Colon (tissue), 2 donors: ENCODE results near the gene TC2N.
"Not testable (repeated sequence)": the region's sequence is repeated elsewhere in the genome, so short reads cannot be mapped to it uniquely, and the experiment has no call there.

Experiments used
- FAIRE-seq: peaks from 2 replicates; lab custom pipeline; 2012; peaks lifted over from hg19 to GRCh38; lab: Jason Lieb, UNC
- donor health status: control.
- donor health status: control.

TC2N gene

DNA sequence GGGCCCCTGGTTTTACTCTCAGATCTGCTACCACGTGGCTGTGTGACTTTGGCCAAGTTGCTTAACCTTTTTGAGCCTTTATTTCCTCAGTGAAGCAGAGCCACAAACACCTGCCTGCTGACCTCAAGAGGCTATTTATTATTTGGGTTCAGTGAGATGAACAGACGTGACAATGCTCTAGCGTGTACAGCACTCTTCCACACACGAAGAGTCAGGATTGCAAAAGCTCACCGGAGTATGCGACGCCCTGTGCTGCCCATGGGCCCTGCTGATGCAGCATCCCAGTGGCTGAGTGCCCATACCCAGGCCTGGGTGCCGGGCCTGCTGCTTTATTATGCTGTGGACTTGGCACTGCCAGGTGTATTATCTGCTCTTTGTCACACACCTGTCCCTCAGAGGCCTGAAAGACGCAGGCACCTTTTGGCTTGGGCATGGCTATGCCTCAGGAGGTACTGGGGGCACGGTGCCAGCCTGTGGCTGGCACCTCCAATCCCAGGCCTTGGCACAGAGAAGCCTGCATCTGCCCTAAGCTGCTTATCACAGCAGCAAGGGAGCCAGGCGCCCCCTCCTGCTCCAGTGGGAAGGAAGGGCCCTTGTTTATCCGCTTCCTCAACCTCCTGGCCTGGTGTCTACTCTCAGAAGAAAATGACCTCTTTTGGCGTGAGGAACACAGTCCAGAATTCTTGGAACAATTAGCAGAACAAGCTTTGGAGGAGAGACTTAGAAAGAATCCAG lies 22.3 kb upstream of the TC2N start:
- FAIRE-seq: no peak

DNA sequence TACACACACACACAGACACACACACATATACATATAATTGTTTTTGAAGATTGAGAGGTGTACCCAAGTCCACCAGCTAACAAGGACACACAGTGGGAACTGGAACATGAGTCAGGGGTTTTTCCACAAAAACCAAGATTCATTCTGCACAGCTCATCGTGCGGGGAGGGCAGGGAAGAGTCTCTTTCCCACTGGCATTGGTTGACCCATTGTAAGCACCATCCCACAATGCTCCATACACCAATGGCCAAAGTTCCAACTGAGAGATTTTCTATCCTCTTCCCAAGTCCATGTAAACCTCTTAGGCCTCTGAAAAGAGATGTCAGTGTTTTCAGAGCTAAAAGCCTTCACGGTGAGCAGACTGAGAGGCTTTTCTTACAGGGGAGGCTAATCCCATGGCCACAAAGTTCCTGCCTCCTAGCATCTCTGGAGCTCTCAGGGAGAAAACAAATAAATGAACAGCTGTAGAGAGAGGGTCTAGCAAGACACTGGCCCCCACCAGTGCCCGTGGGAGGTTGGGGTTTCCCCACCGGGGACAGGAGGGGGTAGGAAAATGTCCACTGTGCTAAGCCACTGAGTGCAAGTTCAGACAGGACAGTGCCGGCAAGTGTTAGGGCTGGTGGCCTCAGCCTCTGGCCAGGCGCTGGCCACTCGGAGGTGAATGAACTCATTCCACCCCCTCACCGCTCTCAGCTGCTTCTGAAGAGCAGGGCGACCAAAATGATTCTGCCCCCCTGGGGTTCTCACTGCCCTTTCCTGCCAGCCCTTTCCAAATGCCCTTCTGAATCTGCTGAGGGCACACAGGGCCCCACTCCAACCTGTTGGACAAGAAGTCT lies 21.5 kb upstream of the TC2N start:
- FAIRE-seq: no peak

DNA sequence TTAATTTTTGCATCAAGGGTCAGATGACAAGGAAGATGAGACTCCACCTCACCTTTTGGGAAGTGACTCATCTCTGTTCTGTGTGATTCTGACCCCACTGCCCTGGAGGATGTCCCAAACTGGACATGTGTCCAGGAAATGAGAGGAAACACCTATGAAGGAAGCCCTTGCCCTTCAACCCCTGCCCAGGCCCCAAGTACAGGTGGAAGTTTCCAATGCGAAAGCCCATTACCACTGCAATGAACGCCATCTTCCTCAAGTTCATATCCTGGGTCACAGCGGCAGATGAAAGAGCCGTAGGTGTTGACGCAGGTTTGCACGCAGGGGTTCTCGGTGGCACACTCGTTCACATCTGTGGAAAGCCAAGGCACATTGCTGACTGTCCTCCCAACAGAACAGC lies 19.6 kb upstream of the TC2N start:
- no peak for FAIRE-seq

DNA sequence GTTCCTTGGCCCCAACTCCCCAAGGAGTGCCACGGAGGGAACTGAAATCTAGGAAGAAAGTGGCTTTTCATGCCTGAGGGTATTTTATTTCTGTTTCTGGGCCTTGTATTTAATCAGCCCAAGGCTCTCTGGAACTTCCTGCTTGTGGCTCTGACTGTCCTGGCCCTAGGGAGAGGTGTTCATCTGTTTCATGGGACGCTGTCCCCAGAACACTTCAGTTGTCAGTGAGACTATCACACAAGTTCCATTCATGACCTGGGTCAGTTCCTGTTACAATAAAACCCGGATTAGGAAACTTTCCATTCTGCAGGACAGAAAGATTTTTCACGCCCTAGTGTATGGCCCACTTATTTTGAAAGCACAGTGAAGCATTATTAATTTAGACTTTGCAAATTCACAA lies 18.5 kb upstream of the TC2N start:
- no peak for FAIRE-seq

DNA sequence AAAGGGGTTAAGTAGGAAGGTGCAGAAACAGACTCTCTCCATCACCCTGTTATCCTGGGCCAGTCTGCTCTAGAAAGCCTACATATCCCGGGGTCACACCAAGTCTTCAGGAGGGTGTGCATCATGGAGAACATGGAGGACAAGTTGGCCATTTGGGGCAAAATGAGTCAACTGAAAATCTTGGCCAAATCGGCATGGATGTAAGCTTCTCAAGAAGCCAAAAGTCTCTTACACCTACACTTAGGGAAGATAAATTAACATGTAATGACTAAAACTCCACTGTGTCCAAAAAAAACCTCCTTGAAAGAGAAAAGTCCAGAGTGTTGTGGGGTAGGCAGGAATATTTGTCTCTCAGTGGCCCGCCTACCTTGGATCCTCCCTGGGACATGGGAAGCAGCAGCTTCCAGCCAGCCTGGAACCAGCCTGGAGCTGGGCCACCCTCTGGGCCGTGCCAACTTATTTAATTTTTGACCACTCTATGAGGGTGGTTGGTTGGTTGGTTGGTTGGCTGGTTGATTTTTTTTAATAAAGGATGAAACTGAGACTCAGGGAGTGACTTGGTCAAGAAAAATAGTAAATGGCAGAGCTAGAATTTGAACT lies 17.9 kb upstream of the TC2N start:
- no peak for FAIRE-seq

DNA sequence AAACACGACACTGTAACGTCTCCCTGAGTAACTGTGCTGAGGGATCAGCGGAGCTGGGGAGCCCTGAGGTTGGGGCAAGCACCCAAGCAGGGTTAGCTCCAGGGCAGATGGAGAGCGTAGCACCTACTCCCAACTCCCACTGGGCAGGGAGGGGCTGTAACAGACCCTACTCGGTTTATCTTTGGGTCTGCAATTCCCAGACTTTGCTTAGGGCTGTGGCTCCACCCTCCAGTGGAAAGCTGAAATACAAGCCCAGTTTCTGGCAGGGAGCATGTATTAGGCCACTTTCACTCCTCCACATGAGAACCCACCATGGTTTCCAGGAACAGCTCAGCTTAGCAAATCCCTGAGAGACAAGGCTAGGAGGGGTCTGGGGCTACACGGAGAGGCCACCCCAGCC lies 17.3 kb upstream of the TC2N start:
- no peak for FAIRE-seq

DNA sequence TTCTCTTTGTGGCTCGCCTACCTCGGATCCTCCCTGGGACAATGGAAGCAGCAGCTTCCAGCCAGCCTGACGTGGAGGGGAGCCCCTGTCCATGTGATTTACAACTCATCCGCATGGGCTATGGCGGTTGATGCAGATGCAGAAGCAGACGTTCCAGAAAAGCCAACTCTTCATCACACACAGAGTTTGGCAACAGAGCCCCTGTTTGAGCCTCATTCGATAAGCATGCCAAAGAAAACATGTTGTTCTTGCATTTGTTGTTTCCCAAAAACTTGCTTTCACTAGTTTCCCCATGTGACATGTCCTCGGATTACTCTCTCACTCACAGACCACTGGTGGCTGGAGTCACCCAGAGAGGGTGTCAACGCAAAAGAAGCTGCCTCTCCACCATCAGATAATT lies 16.4 kb upstream of the TC2N start:
- FAIRE-seq: no peak

DNA sequence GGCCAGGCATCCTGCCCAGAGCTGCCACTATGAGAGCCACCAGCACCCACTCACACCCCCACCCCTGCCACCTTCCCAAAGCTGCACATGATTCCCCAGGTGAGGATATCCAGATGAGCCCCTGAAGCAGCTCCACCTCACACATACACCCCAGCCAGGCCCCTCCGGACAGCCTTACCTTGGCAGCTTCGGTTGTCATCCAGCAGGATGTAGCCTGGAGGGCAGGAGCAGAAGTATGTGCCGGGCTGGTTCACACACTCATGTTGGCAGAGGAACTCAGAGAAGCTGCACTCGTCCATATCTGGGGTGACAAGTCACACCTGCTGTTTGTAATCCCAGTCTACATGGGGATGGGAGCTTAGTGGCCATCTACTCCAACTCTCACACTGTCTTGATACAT lies 15.4 kb upstream of the TC2N start:
- no peak for FAIRE-seq

DNA sequence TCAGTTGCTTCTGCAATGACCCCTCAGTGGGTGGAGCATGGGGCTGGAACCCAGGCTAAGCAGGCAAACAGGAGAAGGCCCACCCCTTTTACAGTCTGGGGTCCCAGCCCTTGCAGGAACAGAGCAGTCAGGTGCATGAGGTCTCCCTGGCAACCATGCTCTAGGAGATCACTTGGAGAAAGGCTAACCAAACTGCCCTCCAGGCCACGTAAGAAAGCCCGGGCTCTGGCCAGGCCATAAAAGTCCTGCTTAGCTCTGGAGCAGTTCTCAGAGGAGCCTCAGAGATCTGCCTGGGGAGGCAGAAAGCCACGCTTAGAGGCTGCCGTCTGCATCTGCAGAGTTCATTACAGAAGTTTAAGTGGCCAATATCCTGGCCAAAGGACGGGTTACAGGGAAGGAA lies 15.0 kb upstream of the TC2N start:
- FAIRE-seq: no peak

DNA sequence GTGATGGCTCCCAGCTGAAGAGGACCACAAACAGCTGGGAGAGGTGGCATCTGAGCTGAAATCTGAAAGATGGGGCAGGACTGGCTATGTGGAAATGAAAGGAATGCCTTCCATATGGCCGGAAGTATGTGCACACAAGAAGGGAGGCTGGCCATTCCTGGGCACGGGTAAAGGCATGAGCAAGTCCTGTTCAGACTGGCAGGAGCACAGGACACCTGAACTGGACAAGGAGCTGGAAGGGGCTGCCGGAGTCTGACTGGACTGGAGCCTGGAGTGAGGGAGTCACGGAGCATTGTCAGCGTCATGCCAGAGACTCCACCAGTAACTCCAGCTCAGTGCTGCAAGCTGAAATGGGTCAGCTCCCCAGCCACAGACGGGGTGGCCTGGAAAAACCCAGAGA lies 11.9 kb upstream of the TC2N start:
- no peak for FAIRE-seq

DNA sequence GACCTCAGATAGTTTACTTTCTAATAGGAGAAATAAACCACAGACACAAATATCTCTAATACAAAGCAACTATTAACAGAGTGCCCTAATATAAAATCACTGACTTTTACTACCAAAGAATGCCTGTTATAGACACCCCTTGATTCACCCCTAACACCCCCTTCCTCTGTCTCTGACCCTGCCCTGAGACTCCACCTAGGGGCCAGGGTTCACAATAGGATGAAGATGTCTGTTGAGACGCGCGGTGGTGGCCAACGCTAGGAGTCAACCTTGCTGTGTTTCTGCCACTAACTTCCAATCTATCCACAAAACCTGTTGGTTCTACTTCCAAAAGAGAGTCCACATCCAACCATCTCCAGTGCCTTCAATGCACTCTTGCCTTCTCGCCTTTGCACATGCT lies 10.9 kb upstream of the TC2N start:
- no peak for FAIRE-seq

DNA sequence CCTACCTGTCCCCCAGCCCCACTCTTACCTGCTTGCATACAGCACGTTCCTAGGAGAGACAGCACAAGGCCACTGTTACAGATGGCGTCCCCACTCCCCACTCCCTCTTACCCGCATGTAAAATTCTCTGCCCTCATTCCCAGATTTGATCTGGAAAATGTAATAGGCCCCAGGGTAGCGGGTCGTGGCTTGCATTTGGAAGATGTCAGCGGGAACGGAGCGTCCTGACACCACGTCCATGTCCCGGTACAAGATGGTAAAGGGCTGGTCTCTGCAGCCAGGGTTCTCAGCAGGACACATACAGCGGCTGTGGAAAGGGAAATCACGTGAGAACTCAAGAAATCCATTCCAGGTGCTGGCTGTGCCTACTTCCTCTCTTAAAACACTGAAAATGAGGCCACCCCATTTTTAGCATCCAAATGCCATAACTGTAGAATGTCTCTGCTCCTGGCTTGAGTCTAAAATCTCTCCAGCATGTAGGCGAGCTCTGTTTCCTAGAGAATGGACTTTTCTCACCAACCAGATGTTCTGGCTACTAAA lies 10.1 kb upstream of the TC2N start:
- no peak for FAIRE-seq

DNA sequence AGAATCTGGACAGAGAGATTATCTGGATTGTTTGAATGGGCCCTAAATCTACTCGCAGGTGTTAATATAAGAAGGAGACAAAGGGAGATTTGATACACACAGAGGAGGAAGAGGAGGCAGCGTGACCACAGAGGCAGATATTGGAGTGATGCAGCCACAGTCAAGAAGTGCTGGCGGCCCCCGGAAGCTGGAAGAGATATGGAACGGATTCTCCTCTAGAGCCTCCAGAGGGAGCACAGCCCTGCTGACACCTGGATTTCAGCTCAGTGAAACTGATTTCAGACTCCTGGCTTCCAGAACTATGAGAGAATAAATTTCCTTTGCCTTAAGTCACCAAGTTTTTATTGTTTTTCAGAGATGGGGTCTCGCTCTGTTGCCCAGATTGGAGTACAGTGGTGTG lies 9.2 kb upstream of the TC2N start:
- no peak for FAIRE-seq

DNA sequence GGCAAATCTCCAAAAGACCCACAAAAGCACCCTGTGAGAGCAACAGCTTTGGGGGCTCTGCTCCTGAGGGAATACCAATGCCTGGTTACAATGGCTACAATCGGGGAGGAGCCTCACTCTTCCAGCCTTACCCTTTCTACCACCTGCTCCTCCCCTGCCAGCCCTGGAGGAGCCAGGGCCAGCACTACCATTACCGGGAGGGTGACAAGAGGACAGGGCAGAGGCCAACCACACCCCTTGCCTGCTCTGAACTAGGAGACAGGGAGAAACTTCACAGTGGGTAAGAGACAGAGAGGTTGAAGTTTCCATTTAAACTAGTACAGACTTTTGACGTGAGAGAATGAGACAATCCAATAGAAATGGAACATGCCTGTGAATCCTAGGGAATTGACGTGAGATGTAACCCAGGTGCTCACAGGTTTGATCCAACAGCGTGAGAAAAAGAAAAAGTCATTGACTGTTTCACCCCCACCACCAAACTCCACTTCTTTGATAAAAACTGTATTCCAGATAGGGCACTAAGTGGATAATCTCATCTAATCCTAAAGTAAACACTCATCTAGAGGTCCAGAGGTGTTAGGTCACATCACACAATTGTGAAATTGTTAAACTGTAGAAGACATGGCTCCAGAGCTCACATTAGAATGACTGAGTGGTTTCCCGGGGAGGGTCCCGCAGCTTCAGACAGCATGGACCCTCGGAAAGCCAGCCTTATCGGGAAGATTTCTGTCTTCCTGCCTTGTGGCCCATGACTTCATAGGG lies 8.4 kb upstream of the TC2N start:
- FAIRE-seq: no peak

DNA sequence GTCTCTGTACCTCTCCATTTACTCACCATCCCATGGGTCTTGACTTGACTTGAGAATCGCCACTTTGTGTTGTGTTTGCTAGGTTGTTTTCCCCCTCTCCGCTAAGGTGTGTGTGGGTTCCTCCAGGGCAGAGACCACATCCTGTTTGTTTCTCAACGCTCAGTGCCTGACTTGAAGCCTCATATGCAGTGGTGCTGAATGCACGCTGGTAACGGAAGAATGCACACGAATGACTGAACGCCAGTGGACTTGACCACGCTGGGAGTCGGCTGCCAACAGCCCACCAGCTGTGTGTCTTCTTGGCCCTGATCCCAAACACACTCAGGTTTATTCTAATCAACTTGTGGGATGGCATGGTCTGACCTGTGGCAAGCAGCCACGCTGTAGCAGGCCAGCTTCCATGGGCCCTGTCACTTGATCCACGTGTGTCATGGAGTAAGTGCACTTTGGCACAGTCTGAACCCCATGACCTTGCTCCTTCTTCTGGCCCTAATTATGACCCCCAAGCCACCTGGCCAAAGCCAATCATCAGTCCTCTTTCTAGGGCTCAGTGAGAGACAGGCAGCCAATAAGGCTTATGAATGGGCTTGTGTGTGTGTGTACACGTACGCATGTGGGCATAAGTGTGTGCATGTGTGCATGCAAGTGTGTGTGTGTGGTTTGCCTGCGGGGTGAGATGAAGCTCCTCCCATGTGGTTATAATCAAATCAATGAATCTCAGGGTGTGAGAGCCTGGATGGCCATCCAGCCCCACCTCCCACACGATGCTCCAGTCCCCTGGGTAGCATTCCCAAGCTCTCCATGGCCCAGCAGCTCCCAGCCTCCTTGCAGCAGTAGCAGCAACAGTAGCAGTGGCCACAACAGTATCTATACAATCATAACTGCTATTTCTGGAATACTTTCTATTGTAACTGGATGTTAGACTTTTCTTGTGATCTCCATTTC lies 6.4 kb upstream of the TC2N start:
- FAIRE-seq: no peak

DNA sequence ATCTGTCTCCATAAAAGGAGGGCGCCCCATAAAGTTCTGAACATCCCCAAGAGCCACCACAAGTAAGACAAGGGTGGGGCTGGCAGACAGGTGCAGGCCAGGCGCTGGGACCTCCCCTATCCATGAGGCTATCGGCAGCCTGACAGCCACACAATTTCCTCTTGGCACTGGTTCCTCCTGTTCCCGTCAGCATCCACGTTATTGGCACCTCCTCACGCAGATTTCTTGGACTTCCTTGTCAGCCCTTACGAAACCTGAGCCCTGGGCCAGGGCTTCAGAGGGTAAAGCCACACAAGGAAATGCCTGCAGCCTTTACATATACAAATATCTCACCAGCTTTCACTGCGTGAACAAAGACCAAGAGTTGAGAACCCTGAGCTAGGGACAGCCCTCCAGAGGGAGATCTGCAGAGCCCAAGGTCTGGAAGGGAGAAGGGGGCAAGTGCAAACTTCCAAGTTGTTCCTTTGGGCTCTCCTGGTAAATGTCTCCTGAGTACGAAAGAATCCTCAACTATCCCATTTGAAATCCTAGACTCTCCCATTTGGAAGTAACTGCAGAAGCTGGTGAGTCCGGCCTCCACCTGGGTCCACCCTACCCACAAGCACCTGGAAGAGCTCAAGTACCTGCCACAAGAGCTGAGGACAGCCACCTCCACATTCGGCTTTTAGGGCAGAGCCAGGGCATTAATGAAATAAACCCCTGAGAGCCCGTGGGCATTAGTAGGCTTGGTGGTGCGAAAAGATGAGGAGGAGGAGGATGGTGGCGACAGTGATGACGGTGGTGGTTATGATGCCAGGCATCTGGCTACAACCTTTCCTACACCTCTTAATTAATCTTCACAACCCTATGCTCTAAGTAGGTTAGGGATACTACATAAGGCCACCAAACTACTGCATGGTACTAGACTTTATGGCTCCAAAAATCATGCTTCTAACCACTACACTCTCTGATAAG lies 5.5 kb upstream of the TC2N start:
- no peak for FAIRE-seq

DNA sequence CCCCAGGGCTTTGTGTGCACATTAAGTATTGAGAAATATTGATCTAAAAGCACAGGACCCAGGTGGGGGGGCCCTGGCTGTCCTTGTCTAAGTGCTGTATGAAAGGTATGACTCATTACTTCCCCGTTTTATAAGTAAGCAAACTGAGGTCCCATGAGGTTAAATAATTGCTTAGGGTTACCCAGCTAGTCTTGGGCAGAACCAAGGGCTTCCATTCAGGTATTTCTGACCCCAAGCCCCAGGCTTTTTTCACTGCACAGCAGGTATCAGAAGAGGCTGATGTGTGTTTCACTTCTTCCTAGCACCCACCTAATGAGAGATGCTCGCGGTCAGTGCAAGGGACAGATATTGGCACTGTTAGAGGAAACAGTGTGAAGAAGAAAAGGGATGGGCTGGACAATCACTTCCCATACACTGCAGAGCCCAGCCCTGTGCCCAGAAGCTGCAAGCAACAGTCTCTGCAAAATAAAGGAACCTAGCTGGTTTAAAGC lies 4.7 kb upstream of the TC2N start:
- FAIRE-seq: no peak

DNA sequence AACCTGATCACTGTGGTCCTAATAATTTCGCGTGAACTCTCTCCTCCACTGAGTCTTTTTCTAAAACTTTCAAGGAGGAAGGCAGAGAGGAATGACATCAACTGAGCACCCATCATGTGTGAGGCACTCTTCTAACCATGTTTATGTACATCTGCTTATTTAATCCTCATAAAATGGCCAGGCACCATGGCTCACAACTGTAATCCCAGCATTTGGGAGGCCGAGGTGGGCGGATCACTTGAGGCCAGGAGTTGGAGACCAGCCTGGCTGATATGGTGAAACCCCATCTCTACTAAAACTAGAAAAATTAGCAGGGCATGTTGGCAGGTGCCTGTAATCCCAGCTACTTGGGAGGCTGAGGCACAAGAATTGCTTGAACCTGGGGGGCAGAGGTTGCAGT lies 4.1 kb upstream of the TC2N start:
- FAIRE-seq: not testable (repeated sequence)

DNA sequence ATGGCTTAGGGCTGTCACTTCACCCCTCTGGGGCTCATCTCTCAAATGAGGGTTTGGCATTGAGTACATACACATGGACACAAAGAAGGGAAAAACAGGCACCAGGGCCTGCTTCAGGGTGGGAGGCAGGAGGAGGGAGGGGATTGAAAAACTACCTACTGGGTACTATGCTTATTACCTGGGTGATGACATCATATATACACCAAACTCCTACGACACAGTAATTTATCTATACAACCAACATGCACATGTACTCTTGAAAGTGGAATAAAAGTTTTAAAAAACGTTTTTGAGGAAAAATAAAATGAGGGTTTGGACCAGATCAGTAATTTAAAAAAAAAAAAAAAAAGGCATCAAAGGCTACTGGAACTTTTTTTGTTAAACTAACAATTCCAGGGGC lies 3.6 kb upstream of the TC2N start:
- no peak for FAIRE-seq

DNA sequence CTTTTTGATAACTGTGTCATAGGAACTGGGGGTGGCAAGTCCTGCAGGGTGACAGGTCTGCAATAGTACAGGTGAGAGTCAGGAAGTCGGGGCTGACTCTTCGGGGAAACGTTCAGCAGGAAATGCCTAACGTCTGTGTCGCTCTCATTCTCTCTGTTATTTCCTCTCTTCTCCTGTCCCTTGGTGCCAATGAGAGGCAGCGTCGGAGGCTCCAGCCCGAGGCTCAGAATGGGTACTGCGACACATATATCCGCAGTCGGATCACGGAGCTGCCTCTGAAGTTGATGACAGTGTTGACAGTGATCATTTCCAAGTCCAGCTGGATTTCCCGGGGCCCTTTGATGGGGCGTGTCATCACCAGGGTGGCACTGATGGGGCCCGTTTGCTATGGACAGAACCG lies 2.7 kb upstream of the TC2N start:
- no peak for FAIRE-seq
